H9 (cell line): ENCODE results near the gene HAND1. TPM values are rescaled to one million over a fixed set of nuclear protein-coding genes. Genes with fewer than 3 reads are reported as not detected.

Experiments used
- DNase-seq: peaks from one replicate; pipeline ENCODE4 v3.0.0-alpha.2; 2017
- H2AFZ ChIP-seq: one replicate; pipeline ENCODE4 v1.6.1; 2013; ENCODE audit warnings: mild to moderate bottlenecking, low read length, control low read depth, moderate library complexity
- H2AK5ac ChIP-seq: 2 replicates; pipeline ENCODE4 v1.6.1; 2013; ENCODE audit warnings: low read length, control low read depth, mixed read lengths; ENCODE audit not compliant: insufficient read length
- H2BK120ac ChIP-seq: one replicate; pipeline ENCODE4 v1.6.1; 2013; ENCODE audit warnings: low read depth, mild to moderate bottlenecking, low read length, control low read depth, inconsistent platforms; ENCODE audit not compliant: poor library complexity, severe bottlenecking
- H2BK12ac ChIP-seq: 2 replicates; pipeline ENCODE4 v1.6.1; 2013; ENCODE audit warnings: low read length, control low read depth, mixed read lengths, low read depth; ENCODE audit not compliant: insufficient read length
- H2BK15ac ChIP-seq: 2 replicates; pipeline ENCODE4 v1.6.1; 2013; ENCODE audit warnings: low read depth, low read length, control low read depth
- H2BK20ac ChIP-seq: one replicate; pipeline ENCODE4 v1.6.1; 2013; ENCODE audit warnings: low read depth, mild to moderate bottlenecking, low read length, control low read depth, inconsistent platforms; ENCODE audit not compliant: poor library complexity, severe bottlenecking
- H2BK5ac ChIP-seq: 2 replicates; pipeline ENCODE4 v1.6.1; 2013; ENCODE audit warnings: low read length, control low read depth, mixed read lengths; ENCODE audit not compliant: insufficient read length
- H3K14ac ChIP-seq: 2 replicates; pipeline ENCODE4 v1.6.1; 2013; ENCODE audit warnings: low read length, control low read depth; ENCODE audit not compliant: insufficient read depth
- H3K18ac ChIP-seq: 2 replicates; pipeline ENCODE4 v1.6.1; 2013; ENCODE audit warnings: low read depth, mild to moderate bottlenecking, mixed read lengths, low read length, control low read depth; ENCODE audit not compliant: insufficient read length
- H3K23ac ChIP-seq: 2 replicates; pipeline ENCODE4 v1.6.1; 2013; ENCODE audit warnings: low read length, control low read depth, mixed read lengths, low read depth; ENCODE audit not compliant: insufficient read length
- H3K23me2 ChIP-seq: 2 replicates; pipeline ENCODE4 v1.6.1; 2013; ENCODE audit warnings: low read depth, mild to moderate bottlenecking, mixed read lengths, low read length, control low read depth; ENCODE audit not compliant: insufficient read length, poor library complexity, severe bottlenecking
- H3K27ac ChIP-seq: 2 replicates; pipeline ENCODE4 v1.5.1; 2013; ENCODE audit warnings: low read length, control low read depth, mixed read lengths, low read depth; ENCODE audit not compliant: insufficient read length
- H3K27me3 ChIP-seq: 2 replicates; pipeline ENCODE4 v1.6.1; 2013; ENCODE audit warnings: low read length, control low read depth, inconsistent platforms; ENCODE audit not compliant: insufficient read depth
- H3K4ac ChIP-seq: 2 replicates; pipeline ENCODE4 v1.6.1; 2013; ENCODE audit warnings: low read depth, mild to moderate bottlenecking, control low read depth, inconsistent platforms, low read length, moderate library complexity
- H3K4me1 ChIP-seq: 2 replicates; pipeline ENCODE4 v1.6.1; 2013; ENCODE audit warnings: low read length, control low read depth, inconsistent platforms; ENCODE audit not compliant: insufficient read depth
- H3K4me2 ChIP-seq: 2 replicates; pipeline ENCODE4 v1.6.1; 2013; ENCODE audit warnings: low read length, control low read depth, mixed read lengths; ENCODE audit not compliant: insufficient read length, insufficient read depth
- H3K56ac ChIP-seq: 2 replicates; pipeline ENCODE4 v1.6.1; 2013; ENCODE audit warnings: low read depth, mild to moderate bottlenecking, mixed read lengths, low read length, control low read depth; ENCODE audit not compliant: insufficient read length
- H3K79me1 ChIP-seq: 2 replicates; pipeline ENCODE4 v1.6.1; 2013; ENCODE audit warnings: low read depth, mild to moderate bottlenecking, moderate library complexity, low read length, control low read depth, inconsistent platforms; ENCODE audit not compliant: insufficient read depth, poor library complexity, severe bottlenecking
- H3K79me2 ChIP-seq: 2 replicates; pipeline ENCODE4 v1.6.1; 2013; ENCODE audit warnings: low read length, control low read depth, inconsistent platforms; ENCODE audit not compliant: insufficient read depth
- H3K9ac ChIP-seq: 2 replicates; pipeline ENCODE4 v1.6.1; 2013; ENCODE audit warnings: low read length, control low read depth, mixed read lengths; ENCODE audit not compliant: insufficient read length; ENCODE audit errors: extremely low read depth
- H3K9me3 ChIP-seq: one replicate; pipeline ENCODE4 v1.6.1; 2013; ENCODE audit warnings: low read depth, low read length, inconsistent platforms; ENCODE audit not compliant: control insufficient read depth
- H3T11ph ChIP-seq: one replicate; pipeline ENCODE4 v1.6.1; 2013; ENCODE audit warnings: mild to moderate bottlenecking, low read length, control low read depth, inconsistent platforms
- H4K20me1 ChIP-seq: one replicate; pipeline ENCODE4 v1.6.1; 2013; ENCODE audit not compliant: control insufficient read depth, insufficient read length, insufficient read depth
- H4K5ac ChIP-seq: 2 replicates; pipeline ENCODE4 v1.6.1; 2013; ENCODE audit warnings: low read depth, mild to moderate bottlenecking, mixed read lengths, low read length, control low read depth; ENCODE audit not compliant: insufficient read length
- H4K8ac ChIP-seq: replicated peaks from 2 replicates; pipeline ENCODE4 v1.6.1; 2013; ENCODE audit warnings: low read length, control low read depth, mixed read lengths, low read depth; ENCODE audit not compliant: insufficient read length
- H4K91ac ChIP-seq: 2 replicates; pipeline ENCODE4 v1.6.1; 2013; ENCODE audit warnings: low read depth, mild to moderate bottlenecking, moderate library complexity, mixed read lengths, low read length, control low read depth; ENCODE audit not compliant: insufficient read length
- H3K27ac Mint-ChIP-seq, 3 experiments: 2 replicates in 2 of 3; 3 replicates in 1 of 3; pipeline ENCODE4 v1.8.0; 2020 to 2021; ENCODE audit warnings: mixed read lengths in 3 of 3, mild to moderate bottlenecking in 1 of 3, moderate library complexity in 1 of 3
- H3K27me3 Mint-ChIP-seq: 2 replicates; pipeline ENCODE4 v1.8.0; 2021; ENCODE audit warnings: low read depth, mild to moderate bottlenecking, moderate library complexity, mixed read lengths
- H3K36me3 Mint-ChIP-seq, 3 experiments: 2 replicates in 2 of 3; 3 replicates in 1 of 3; pipeline ENCODE4 v1.8.0; 2020 to 2021; ENCODE audit warnings: low read depth in 3 of 3, mixed read lengths in 3 of 3; ENCODE audit not compliant: insufficient read depth in 1 of 3
- H3K4me1 Mint-ChIP-seq, 2 experiments: 2 replicates each; pipeline ENCODE4 v1.8.0; 2020; ENCODE audit warnings: mixed read lengths in 2 of 2
- H3K4me3 Mint-ChIP-seq, 2 experiments: 2 replicates in 1 of 2; 3 replicates in 1 of 2; pipeline ENCODE4 v1.8.0; 2020 to 2021; ENCODE audit warnings: mild to moderate bottlenecking in 2 of 2, mixed read lengths in 2 of 2, moderate library complexity in 1 of 2
- H3K9me3 Mint-ChIP-seq, 2 experiments: 2 replicates in 1 of 2; 3 replicates in 1 of 2; pipeline ENCODE4 v1.8.0; 2020; ENCODE audit warnings: mild to moderate bottlenecking in 2 of 2, mixed read lengths in 2 of 2, moderate library complexity in 1 of 2
- WGBS: extraction: QIAGEN DNeasy Blood & Tissue Kit; methylation state at CpG from one replicate; pipeline ENCODE4 v1.1.7; 2013; ENCODE audit warnings: missing lambda C conversion rate, low lambda C conversion rate, mixed read lengths; ENCODE audit not compliant: insufficient read length; ENCODE audit errors: extremely low coverage; 5-methylcytosine and 5-hydroxymethylcytosine counted together
- total RNA-seq: library from RNA; stranded (reverse); gene quantifications from 2 replicates; pipeline ENCODE4 v1.2.1, GENCODE V29; 2021
- TF ChIP-seq, protein P1 (sequence below): fragments of 200-600 bp; sonication (generic); conservative IDR thresholded peaks from 3 replicates; pipeline ENCODE4 v1.8.0; 2021; ENCODE audit warnings: antibody characterized with exemption, mild to moderate bottlenecking

HAND1 gene
- total RNA-seq, 1 experiment from 2014 or later: not detected

DNA sequence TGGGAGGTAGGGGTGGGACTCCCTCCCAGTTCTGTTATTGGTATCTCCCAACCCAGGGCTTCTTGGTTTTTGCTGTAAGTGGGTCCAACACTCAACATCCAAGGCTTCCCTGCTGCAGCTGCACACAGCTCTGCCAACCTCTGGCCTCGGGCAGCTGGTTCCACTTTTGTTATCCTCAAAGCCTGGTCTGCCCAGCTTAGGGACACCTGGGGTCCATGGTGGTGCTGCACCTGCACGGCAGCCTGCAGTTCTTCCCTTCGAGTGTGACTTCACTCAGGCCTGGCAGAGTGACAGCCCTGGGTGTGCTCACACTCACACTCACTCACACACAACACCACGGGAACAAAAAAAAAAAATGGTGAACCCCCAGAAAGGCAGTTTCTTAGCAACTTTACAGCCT is 47.6 kb downstream of the HAND1 start:
- Histone ChIP-seq H2AK5ac (no peak overlapping the region), H2BK20ac (no peak overlapping the region), H3K79me1 (no peaks in the 10 kb centered on the region), H3K9ac (no peak overlapping the region), H3K79me2 (no peaks in the 10 kb centered on the region), H3K27me3 (no peaks in the 10 kb centered on the region), H3K23ac (no peak overlapping the region), H2AFZ (no peak overlapping the region), H4K5ac (no peak overlapping the region), H3K14ac (no peak overlapping the region), H3K56ac (no peak overlapping the region), H2BK5ac (no peak overlapping the region), H3K4me1 (no peaks in the 10 kb centered on the region), H4K91ac (no peak overlapping the region), H2BK120ac (no peak overlapping the region), H3K18ac (no peak overlapping the region), H3K4me2 (no peak overlapping the region), H2BK15ac (no peak overlapping the region), H2BK12ac (no peak overlapping the region), H3T11ph (no peak overlapping the region), H3K9me3 (no peaks in the 10 kb centered on the region), H3K4ac (no peak overlapping the region), H3K27ac (no peak overlapping the region), H4K8ac (no peak overlapping the region), H4K20me1 (no peaks in the 10 kb centered on the region), H3K23me2 (no peaks in the 10 kb centered on the region)
- TF ChIP-seq, protein P1, sequence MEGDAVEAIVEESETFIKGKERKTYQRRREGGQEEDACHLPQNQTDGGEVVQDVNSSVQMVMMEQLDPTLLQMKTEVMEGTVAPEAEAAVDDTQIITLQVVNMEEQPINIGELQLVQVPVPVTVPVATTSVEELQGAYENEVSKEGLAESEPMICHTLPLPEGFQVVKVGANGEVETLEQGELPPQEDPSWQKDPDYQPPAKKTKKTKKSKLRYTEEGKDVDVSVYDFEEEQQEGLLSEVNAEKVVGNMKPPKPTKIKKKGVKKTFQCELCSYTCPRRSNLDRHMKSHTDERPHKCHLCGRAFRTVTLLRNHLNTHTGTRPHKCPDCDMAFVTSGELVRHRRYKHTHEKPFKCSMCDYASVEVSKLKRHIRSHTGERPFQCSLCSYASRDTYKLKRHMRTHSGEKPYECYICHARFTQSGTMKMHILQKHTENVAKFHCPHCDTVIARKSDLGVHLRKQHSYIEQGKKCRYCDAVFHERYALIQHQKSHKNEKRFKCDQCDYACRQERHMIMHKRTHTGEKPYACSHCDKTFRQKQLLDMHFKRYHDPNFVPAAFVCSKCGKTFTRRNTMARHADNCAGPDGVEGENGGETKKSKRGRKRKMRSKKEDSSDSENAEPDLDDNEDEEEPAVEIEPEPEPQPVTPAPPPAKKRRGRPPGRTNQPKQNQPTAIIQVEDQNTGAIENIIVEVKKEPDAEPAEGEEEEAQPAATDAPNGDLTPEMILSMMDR: no peak
- no peak overlapping the region for H3K4me3 Mint-ChIP-seq
- peaks cover 0 to 5% (median 4%) of the 10 kb centered on the region in 3 experiments; a peak in 5 of 7 replicates for H3K36me3 Mint-ChIP-seq
- peaks cover 0 to 6% of the 10 kb centered on the region in 2 experiments; a peak in 2 of 5 replicates for H3K9me3 Mint-ChIP-seq
- H3K27me3 Mint-ChIP-seq: no peaks in the 10 kb centered on the region; the same call in 1 of the 2 replicates
- DNase-seq: no peak
- H3K4me1 Mint-ChIP-seq: no peaks in the 10 kb centered on the region
- WGBS: no CpG with 5 or more reads among the region's 4 CpGs
- no peak overlapping the region for H3K27ac Mint-ChIP-seq
